ENCODE results near the gene TEAD1.

GRCh38 chr11:12964650-12965049, 290.4 kb downstream of the TEAD1 start:
- TF ChIP-seq, protein P1, sequence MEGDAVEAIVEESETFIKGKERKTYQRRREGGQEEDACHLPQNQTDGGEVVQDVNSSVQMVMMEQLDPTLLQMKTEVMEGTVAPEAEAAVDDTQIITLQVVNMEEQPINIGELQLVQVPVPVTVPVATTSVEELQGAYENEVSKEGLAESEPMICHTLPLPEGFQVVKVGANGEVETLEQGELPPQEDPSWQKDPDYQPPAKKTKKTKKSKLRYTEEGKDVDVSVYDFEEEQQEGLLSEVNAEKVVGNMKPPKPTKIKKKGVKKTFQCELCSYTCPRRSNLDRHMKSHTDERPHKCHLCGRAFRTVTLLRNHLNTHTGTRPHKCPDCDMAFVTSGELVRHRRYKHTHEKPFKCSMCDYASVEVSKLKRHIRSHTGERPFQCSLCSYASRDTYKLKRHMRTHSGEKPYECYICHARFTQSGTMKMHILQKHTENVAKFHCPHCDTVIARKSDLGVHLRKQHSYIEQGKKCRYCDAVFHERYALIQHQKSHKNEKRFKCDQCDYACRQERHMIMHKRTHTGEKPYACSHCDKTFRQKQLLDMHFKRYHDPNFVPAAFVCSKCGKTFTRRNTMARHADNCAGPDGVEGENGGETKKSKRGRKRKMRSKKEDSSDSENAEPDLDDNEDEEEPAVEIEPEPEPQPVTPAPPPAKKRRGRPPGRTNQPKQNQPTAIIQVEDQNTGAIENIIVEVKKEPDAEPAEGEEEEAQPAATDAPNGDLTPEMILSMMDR (conservative IDR thresholded peaks at IDR 0.05; ENCODE audit: low read depth in 2 of 2) = no peak
- TF ChIP-seq POLR2AphosphoS5 (IDR thresholded peaks at IDR 0.05; ENCODE audit: low read depth) (no peak), CREB1 (CRISPR knock-in tag; IDR thresholded peaks at IDR 0.05; ENCODE audit: low read depth) (no peak)
